ENCODE results near the gene OR8H3. TPM values are rescaled to one million over a fixed set of nuclear protein-coding genes. Genes with fewer than 3 reads are reported as not detected.

OR8H3 gene

DNA sequence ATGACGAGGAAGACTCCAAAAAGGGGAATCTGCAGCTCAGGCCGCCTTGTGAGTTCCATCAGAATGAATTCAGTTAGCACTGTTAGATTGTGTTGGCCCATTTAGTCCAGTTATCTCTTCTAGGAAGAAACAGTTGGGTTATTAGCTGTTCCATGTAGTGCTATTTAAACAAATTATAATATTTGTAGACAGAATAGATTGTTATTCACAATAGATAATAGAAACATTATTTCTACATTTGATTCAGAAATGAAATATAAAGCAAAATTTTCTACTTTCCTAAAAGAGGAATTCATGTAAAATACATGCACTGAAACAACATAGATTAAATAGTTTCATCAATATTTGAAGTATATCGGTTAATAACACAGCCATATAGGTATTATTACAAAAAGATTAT is 38.0 kb downstream of the OR8H3 start, which contains the start of gene OR8K5:
Gene OR8K5 (minus strand): TSS at position 101 of the 400 bp plus-strand sequence. CDS start 0 bp downstream, at position 101.
- H2BK15ac ChIP-seq (ENCODE audit: low read length): no peak within 1 kb of the TSS
- no CpG with 5 or more reads among the region's 3 CpGs for WGBS, 2 donors (ENCODE audit: extremely low coverage in 2 of 2, insufficient read length in 2 of 2, insufficient replicate concordance in 1 of 2)
- H3K4me2 ChIP-seq (ENCODE audit: insufficient read depth, low read length, poor library complexity, severe bottlenecking): no peak within 1 kb of the TSS
- no peaks in the 10 kb centered on the region for H3K9me3 ChIP-seq (replicated peaks in 1 of 2; ENCODE audit: control insufficient read depth in 2 of 2, insufficient read depth in 1 of 2, low read depth in 1 of 2, low read length in 2 of 2)
- H2AFZ ChIP-seq (ENCODE audit: low read length): no peak within 1 kb of the TSS
- no peak for DNase-seq (ENCODE audit: low spot score)
- no peak within 1 kb of the TSS for H3K27ac ChIP-seq (replicated peaks; ENCODE audit: low read length)
- no peak within 1 kb of the TSS for H3K18ac ChIP-seq (ENCODE audit: low read length)
- no peaks in the 10 kb centered on the region for H3K79me1 ChIP-seq (ENCODE audit: low read depth, low read length)
- H4K91ac ChIP-seq (ENCODE audit: low read depth, low read length, poor library complexity): no peak within 1 kb of the TSS
- H2BK120ac ChIP-seq (ENCODE audit: low read depth, low read length): no peak within 1 kb of the TSS
- H2BK5ac ChIP-seq (ENCODE audit: low read length): no peak within 1 kb of the TSS
- no peak within 1 kb of the TSS for H2BK12ac ChIP-seq (ENCODE audit: low read length)
- no peak within 1 kb of the TSS for H3K23ac ChIP-seq (ENCODE audit: low read depth, low read length, poor library complexity)
- H3K9ac ChIP-seq (ENCODE audit: low read depth, low read length, poor library complexity): no peak within 1 kb of the TSS
- H3K36me3 ChIP-seq (replicated peaks in 1 of 2; ENCODE audit: control insufficient read depth in 2 of 2, insufficient read depth in 2 of 2, low read length in 2 of 2): no peaks in the 10 kb centered on the region
- H3K14ac ChIP-seq (ENCODE audit: low read length): no peak within 1 kb of the TSS
- H3K4me1 ChIP-seq (ENCODE audit: control insufficient read depth in 2 of 2, insufficient read depth in 1 of 2, low read depth in 1 of 2, low read length in 2 of 2): no peaks in the 10 kb centered on the region
- no peak within 1 kb of the TSS for H3K4me3 ChIP-seq (ENCODE audit: low read length in 2 of 2)
- H3K27me3 ChIP-seq (ENCODE audit: control insufficient read depth in 3 of 3, insufficient read depth in 3 of 3, low read depth in 1 of 3, low read length in 3 of 3): no peaks in the 10 kb centered on the region
- H4K8ac ChIP-seq (ENCODE audit: low read depth, low read length): no peak within 1 kb of the TSS
- H3K4ac ChIP-seq (ENCODE audit: low read length): no peak within 1 kb of the TSS
- no peak within 1 kb of the TSS for H2AK5ac ChIP-seq (ENCODE audit: low read depth, low read length)

DNA sequence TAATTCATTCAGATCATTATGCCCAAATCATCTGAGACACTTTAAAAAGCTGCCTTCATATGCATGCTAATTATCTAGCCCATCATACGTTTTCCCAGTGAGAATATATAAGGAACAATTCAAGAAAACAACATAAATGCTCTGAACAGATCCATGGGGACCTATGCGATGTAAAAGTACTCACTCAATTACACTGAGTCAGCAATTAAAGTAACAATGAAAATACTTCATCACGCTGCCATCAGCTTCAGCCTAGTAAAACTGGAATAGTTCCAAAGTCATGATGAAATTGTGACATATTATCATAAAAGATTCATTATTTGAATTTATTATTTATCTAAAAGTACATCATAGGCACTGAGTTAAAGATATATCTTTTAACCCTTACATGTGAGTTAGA is 41.6 kb downstream of the OR8H3 start:
- H3K4me2 ChIP-seq (ENCODE audit: insufficient read depth, low read length, poor library complexity, severe bottlenecking): no peak overlapping the region
- H3K79me1 ChIP-seq (ENCODE audit: low read depth, low read length): no peaks in the 10 kb centered on the region
- H2AK5ac ChIP-seq (ENCODE audit: low read depth, low read length): no peak overlapping the region
- H4K8ac ChIP-seq (ENCODE audit: low read depth, low read length): no peak overlapping the region
- no peaks in the 10 kb centered on the region for H3K27me3 ChIP-seq (ENCODE audit: control insufficient read depth in 3 of 3, insufficient read depth in 3 of 3, low read depth in 1 of 3, low read length in 3 of 3)
- no peak for DNase-seq (ENCODE audit: low spot score)
- H3K4me1 ChIP-seq (ENCODE audit: control insufficient read depth in 2 of 2, insufficient read depth in 1 of 2, low read depth in 1 of 2, low read length in 2 of 2): no peaks in the 10 kb centered on the region
- no peak overlapping the region for H2BK15ac ChIP-seq (ENCODE audit: low read length)
- no peak overlapping the region for H3K18ac ChIP-seq (ENCODE audit: low read length)
- H3K9me3 ChIP-seq (replicated peaks in 1 of 2; ENCODE audit: control insufficient read depth in 2 of 2, insufficient read depth in 1 of 2, low read depth in 1 of 2, low read length in 2 of 2): no peaks in the 10 kb centered on the region
- H3K36me3 ChIP-seq (replicated peaks in 1 of 2; ENCODE audit: control insufficient read depth in 2 of 2, insufficient read depth in 2 of 2, low read length in 2 of 2): no peaks in the 10 kb centered on the region
- H2BK5ac ChIP-seq (ENCODE audit: low read length): no peak overlapping the region
- no peak overlapping the region for H2BK12ac ChIP-seq (ENCODE audit: low read length)
- no peak overlapping the region for H3K14ac ChIP-seq (ENCODE audit: low read length)
- H4K91ac ChIP-seq (ENCODE audit: low read depth, low read length, poor library complexity): no peak overlapping the region
- no peak overlapping the region for H2BK120ac ChIP-seq (ENCODE audit: low read depth, low read length)
- no peak overlapping the region for H2AFZ ChIP-seq (ENCODE audit: low read length)
- no peak overlapping the region for H3K4ac ChIP-seq (ENCODE audit: low read length)
- no peak overlapping the region for H3K9ac ChIP-seq (ENCODE audit: low read depth, low read length, poor library complexity)
- no peak overlapping the region for H3K23ac ChIP-seq (ENCODE audit: low read depth, low read length, poor library complexity)
- no CpG with 5 or more reads among the region's 3 CpGs for WGBS, 2 donors (ENCODE audit: extremely low coverage in 2 of 2, insufficient read length in 2 of 2, insufficient replicate concordance in 1 of 2)
- H3K27ac ChIP-seq (replicated peaks; ENCODE audit: low read length): no peak overlapping the region
- no peak overlapping the region for H3K4me3 ChIP-seq (ENCODE audit: low read length in 2 of 2)

DNA sequence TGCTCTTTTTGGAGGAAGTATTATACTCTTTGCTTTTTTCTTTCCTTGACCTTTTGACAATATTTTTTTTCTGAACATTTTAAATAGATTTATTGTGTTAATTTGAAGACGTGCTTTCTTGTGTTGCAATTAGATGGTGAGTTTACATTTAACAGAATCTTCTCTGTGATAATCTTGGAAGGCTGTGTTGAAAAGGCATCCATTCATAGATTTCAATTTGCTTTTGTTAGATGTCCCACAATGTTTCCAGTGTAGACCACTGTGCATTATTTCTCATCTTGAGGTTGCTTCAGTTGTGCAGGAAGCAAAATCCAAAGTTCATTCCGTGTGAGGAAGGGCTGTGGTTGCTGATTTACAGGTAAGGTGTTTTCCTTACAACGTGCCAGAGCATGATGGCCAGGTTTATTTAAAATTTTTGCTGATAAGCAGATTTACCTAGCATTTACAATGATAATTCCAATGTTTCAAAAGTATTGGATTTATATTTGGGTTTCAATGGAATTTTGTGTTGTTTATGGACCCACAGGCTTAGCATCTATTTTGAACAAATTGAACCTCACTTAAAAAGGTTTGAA is 50.2 kb downstream of the OR8H3 start:
- no peak overlapping the region for H3K4me3 ChIP-seq (ENCODE audit: low read length in 2 of 2)
- H2AK5ac ChIP-seq (ENCODE audit: low read depth, low read length): no peak overlapping the region
- H3K27ac ChIP-seq (replicated peaks; ENCODE audit: low read length): no peak overlapping the region
- H4K91ac ChIP-seq (ENCODE audit: low read depth, low read length, poor library complexity): no peak overlapping the region
- H3K9ac ChIP-seq (ENCODE audit: low read depth, low read length, poor library complexity): no peak overlapping the region
- H3K27me3 ChIP-seq (ENCODE audit: control insufficient read depth in 3 of 3, insufficient read depth in 3 of 3, low read depth in 1 of 3, low read length in 3 of 3): no peaks in the 10 kb centered on the region
- no peak overlapping the region for H4K8ac ChIP-seq (ENCODE audit: low read depth, low read length)
- no peak overlapping the region for H3K23ac ChIP-seq (ENCODE audit: low read depth, low read length, poor library complexity)
- H2AFZ ChIP-seq (ENCODE audit: low read length): no peak overlapping the region
- no peaks in the 10 kb centered on the region for H3K79me1 ChIP-seq (ENCODE audit: low read depth, low read length)
- no peak overlapping the region for H2BK120ac ChIP-seq (ENCODE audit: low read depth, low read length)
- no peak for DNase-seq (ENCODE audit: low spot score)
- no peak overlapping the region for H3K4me2 ChIP-seq (ENCODE audit: insufficient read depth, low read length, poor library complexity, severe bottlenecking)
- no peak overlapping the region for H2BK5ac ChIP-seq (ENCODE audit: low read length)
- H3K4ac ChIP-seq (ENCODE audit: low read length): no peak overlapping the region
- H2BK12ac ChIP-seq (ENCODE audit: low read length): no peak overlapping the region
- no CpG with 5 or more reads among the region's 3 CpGs for WGBS, 2 donors (ENCODE audit: extremely low coverage in 2 of 2, insufficient read length in 2 of 2, insufficient replicate concordance in 1 of 2)
- H3K36me3 ChIP-seq (replicated peaks in 1 of 2; ENCODE audit: control insufficient read depth in 2 of 2, insufficient read depth in 2 of 2, low read length in 2 of 2): no peaks in the 10 kb centered on the region
- H3K4me1 ChIP-seq (ENCODE audit: control insufficient read depth in 2 of 2, insufficient read depth in 1 of 2, low read depth in 1 of 2, low read length in 2 of 2): no peaks in the 10 kb centered on the region
- H2BK15ac ChIP-seq (ENCODE audit: low read length): no peak overlapping the region
- H3K9me3 ChIP-seq (replicated peaks in 1 of 2; ENCODE audit: control insufficient read depth in 2 of 2, insufficient read depth in 1 of 2, low read depth in 1 of 2, low read length in 2 of 2): peaks cover 0 to 2% of the 10 kb centered on the region in 2 donors
- H3K14ac ChIP-seq (ENCODE audit: low read length): no peak overlapping the region
- no peak overlapping the region for H3K18ac ChIP-seq (ENCODE audit: low read length)

Small RNAs within 50 kb of the gene (small RNA-seq; reads per million reads assigned to genes)
- gene OR8I4P (ENCODE audit: insufficient read depth): not detected

Measured in neuronal stem cell (in vitro differentiated cells).